ENCODE measurements around the gene TAGAP.

The TAGAP gene

DNA sequence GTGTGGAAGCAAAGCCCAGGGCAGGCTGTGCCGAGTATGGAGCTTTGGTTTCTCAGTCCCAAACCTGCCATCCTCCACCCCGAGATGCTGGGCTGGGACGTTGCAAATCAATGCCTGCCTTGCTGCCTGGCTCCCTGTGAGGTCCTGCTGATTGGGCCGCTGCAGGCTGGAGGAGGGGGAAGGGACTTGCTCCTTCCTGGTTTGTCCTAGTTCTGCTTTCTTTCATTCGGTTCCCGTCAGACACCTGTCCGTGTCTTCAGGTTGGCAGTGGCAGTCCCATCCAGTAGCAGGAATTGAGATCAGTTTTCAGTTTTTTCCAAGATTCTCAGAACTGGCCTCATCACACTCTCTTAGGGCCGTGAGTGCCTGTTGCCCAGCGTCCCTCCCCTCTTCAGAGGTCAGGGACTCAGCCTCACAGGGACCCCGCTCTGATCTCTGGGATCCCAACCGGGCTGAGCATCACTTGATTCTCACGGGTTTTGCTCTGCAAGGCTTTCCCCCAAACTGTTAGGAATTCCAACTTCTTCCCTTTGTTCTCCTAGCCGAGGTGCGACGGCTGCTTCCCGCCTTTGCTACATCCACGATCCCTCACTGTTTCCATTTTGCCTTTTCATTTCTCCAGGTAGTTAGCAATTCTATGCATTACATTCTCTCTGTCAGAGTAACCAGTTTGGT lies 24.2 kb upstream of the TAGAP start:
- no peak for DNase-seq

GRCh38 chr6:159067334-159067733 lies 22.5 kb upstream of the TAGAP start:
- DNase-seq: no peak

GRCh38 chr6:159066483-159066882 lies 21.7 kb upstream of the TAGAP start:
- DNase-seq: no peak

GRCh38 chr6:159065759-159066329 lies 21.1 kb upstream of the TAGAP start:
- no peak for DNase-seq

- no peak for DNase-seq
Measured at GRCh38 chr6:159065091-159065490, 20.3 kb upstream of the TAGAP start.

GRCh38 chr6:159064477-159064876 lies 19.7 kb upstream of the TAGAP start:
- no peak for DNase-seq

- no peak for DNase-seq
Measured at GRCh38 chr6:159063549-159063948, 18.8 kb upstream of the TAGAP start.

DNA sequence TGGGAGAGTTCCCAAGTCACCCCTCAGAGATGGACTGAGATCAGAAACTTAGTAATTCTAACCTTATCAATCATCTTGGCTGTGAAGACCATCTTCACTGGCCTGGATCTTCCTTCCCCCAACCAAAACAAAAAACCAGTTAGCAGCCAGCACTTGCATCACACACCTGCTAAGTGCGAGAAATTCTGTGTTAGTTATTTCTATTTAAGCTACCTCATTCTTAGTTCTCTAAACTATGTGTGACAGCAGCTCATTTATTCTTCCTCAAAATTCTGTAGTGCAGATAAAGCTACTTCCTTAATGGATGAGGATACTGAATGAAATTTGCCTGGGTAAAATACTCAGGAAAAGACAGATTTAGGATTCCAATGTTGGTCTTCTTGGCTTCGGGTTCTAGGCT lies 18.2 kb upstream of the TAGAP start:
- DNase-seq: peak in 1 of 2 donors; percentile 19

DNA sequence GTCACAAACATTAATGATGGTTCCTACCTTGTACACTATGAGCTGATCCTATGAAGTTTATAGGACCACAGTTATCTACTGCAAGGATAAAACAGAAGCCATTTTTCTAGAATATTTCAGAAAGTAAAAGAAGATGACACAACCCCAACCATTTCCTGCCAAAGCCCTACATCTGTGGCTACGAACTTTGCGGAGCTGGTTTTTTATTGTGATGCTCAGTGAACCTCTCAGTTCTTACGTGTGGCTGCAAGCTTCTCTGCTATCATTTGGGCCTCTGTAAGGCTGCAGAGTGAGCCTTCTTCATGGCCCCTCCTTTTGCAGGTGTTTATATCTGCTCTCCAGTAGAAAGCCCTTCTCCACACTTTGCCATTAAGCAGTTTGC lies 17.8 kb upstream of the TAGAP start:
- peak in 1 of 2 donors; percentile 79 for DNase-seq

DNA sequence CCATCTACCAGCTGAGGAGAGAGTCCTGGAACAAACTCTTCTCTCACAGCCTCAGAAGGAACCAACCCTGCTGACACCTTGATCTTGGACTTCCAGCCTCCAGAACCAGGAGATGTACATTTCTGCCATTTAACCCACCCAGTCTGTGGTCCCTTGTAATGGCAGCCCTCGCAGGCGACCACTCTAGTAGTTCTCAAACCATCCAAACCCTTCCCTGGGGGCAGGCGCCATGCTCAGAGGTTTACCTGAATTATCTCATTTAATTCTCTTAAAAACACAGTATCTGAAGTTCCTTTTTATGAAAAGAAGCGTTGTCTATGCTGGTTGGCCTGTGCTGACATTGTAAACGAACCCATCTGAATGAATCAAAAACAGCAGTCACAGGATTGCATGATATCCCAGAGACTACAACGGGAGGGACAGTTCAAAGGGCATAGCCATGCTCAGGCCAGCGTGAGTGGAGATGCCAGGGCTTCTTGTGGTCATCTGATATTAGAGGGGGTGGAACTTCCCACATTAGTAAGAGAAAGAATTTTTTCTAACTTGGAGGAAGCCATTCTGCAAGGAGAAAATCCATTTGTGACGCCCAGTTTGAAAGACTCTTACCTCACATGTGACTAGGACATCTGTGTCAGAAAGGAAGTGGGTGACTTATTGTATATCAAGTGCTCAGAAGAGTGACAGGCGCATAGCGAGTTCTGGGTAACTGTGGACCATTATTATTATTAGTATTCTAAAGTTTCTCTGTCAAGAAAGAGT lies 17.2 kb upstream of the TAGAP start:
- DNase-seq: peak in 1 of 2 donors; percentile 87

GRCh38 chr6:159061146-159061545 lies 16.4 kb upstream of the TAGAP start:
- DNase-seq: no peak

GRCh38 chr6:159059885-159060506 lies 15.2 kb upstream of the TAGAP start:
- DNase-seq: no peak

DNA sequence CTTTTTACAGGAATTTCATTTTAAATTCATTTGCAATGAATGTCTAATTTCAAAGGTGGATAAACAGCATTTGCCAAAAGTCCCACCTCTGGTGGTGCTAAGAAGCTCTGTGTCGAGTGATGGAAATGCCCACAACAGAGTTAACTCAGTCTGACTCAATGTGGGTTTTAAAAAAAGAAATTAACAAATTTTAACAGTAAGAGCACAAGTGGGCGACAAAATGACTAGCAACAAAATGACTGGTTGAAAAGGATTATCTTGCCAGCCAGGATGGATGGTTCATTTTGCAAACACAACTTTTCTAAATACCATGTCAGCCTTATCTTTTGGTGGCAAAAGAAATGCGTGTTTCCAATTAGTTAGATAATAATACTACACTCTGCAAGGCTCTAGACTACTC lies 14.3 kb upstream of the TAGAP start:
- DNase-seq: no peak

DNA sequence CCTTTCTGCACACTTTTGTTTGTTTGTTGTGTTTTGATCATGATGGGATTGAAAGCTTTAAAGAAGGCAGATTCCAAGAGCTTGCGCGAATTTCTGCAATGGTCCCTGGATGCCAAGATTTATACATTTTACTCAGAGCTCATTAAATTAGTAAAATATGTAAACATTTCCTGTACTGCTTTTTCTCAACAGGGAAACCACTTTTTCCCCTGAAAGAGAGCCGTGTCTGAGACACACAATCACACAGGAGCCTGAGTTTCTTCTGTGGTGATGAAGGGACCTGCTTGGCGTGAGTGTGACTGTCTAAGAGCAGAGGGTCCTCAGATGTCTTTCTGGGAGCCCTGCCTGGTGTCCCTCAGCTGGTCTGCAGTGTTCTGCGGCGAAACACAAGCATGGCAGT lies 12.1 kb upstream of the TAGAP start:
- DNase-seq: no peak

GRCh38 chr6:159056432-159056831 lies 11.6 kb upstream of the TAGAP start:
- no peak for DNase-seq

- DNase-seq: peak in 1 of 2 donors; percentile 84
Measured at GRCh38 chr6:159056003-159056402, 11.2 kb upstream of the TAGAP start.

DNA sequence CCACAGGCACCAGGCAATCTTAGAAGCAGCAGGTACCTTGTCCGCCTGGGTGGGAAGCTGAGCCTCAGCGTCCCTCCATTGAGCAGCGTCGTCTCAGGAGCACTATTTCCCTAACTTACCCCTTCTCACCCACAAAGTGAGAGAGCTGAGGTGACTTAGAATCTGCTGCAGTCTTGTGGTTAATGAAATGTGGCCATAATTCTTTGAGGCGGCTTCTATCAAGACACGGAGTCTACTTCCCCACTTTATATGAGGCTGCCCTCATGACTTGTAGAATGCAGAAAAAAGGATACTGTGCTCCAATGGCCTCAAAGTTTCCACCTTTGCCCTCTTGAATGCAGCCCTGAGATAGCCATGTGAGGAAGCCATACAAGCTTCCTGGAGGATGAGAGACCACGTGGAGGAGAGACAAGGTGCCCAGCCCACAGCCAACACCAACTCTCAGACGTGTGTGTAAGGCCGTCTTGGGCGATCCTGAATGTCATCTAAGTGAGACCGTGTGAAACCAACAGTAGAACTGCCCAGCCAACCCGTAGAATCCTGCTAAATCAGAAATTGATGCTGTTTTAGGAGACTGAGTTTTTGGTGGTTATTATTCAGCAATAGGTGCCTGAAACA lies 9.1 kb upstream of the TAGAP start:
- no peak for DNase-seq

GRCh38 chr6:159052720-159053119 lies 7.9 kb upstream of the TAGAP start:
- DNase-seq: peak in 1 of 2 donors; percentile 12

DNA sequence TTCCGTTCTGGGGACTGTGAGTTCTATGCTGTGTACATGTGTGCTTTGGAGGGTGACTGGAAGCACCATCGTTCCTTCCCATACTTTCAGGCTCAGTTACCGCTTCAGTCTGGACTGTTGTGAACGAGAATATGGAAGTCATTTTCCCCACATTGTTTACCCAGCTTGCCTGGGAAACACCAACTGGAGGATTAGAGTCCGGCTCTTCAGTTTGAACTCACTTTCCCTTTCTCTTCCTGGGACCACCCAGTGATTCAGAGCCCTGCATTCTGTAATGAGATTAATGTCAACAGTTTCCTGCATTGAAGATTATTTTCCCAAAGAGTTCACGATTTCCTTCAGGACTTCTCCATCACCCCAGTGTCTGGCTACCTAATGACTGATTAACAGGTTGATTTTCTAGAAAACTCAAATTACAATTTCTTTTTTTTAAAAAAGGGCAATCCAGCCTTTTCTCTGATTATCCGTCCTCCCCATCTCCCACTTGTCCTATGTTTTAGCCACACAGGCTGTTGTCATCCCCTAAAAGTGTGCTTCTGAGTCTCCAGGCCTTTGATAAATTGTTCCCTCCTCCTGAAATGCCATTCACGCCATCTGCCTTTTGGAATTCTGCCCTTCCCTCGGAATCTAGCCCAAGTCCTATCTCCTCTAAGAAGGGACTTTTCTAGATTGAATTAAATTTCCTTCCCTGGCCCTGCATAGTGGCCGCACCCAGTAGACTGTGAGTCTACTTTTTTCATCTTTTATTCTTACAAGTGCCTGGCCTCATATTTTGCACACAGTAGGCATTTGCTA lies 3.3 kb upstream of the TAGAP start:
- DNase-seq: no peak

DNA sequence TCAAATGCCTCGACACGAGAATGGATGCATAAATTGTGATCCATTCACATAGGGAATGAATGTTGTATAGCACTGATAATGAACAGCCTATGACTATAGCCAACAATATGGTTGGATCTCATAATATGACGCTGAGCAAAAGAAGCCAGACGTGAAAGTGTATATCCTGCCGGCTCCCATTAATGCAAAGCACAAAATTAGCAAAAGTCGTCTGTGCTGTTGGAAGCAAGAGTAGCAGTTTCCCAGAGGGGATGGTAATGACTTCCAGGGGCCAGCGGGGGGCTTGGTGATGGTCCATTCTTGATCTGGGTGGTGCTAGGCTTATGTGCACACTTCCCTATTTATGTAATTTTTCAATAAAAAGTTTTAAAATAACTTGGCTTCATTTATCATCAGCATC lies 1.0 kb upstream of the TAGAP start:
- peak in 1 of 2 donors; percentile 18 for DNase-seq

- no peak for DNase-seq
Measured at GRCh38 chr6:159043947-159044346, 844 bp downstream of the TAGAP start.

DNA sequence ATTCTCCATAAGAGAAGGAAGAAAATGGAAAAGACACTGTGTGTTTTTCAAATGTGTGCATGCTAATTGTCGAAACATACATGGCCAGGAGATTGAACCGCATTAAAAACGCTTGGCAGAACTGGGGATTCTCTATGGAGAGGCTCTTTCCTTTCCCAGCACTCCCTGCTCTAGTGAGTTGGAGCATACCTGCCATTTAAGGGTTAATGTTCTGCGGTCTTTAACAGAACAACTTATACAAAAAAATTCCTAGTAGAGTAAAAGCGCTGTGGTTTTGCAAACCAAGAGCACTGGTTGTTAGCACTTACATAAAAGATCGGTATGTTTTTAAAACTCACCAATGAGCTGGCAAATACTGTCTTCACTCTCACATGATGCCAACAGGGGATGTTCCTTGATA lies 1.5 kb downstream of the TAGAP start:
- no peak for DNase-seq

GRCh38 chr6:159042826-159043181 lies 2.0 kb downstream of the TAGAP start:
- no peak for DNase-seq
